HepG2 (cell line): ENCODE measurements around the gene SERTAD2. TPM values are rescaled to one million over a fixed set of nuclear protein-coding genes. Genes with fewer than 3 reads are reported as not detected.
A peak's percentile ranks its signal among the peaks of the same experiment; 100 is the strongest.

Experiments
- JUN ChIP-seq: sonication (generic); formaldehyde crosslinking; IDR thresholded peaks from 2 replicates; pipeline ENCODE4 v1.4.0; 2020; ENCODE audit warnings: mild to moderate bottlenecking, missing genetic modification reagents
- MTA1 ChIP-seq: sonication (generic); formaldehyde crosslinking; IDR thresholded peaks from 2 replicates; pipeline ENCODE4 v1.4.0; 2020; ENCODE audit warnings: missing genetic modification reagents, mild to moderate bottlenecking, borderline replicate concordance
- MXD4 ChIP-seq: IDR thresholded peaks from 2 replicates; pipeline ENCODE4 v1.6.1; 2016; ENCODE audit warnings: mild to moderate bottlenecking, missing biosample characterization, missing genetic modification reagents
- NFIC ChIP-seq: IDR thresholded peaks from 2 replicates; pipeline ENCODE4 v1.6.1; 2012; ENCODE audit warnings: mild to moderate bottlenecking, low read length, inconsistent platforms
- SIX1 ChIP-seq: sonication (generic); formaldehyde crosslinking; IDR thresholded peaks from 2 replicates; pipeline ENCODE4 v1.4.0; 2020; ENCODE audit warnings: missing genetic modification reagents, borderline replicate concordance
- SMARCE1 ChIP-seq: fragments of 450-650 bp; IDR thresholded peaks from 2 replicates; pipeline ENCODE4 v1.6.1; 2017; ENCODE audit warnings: borderline replicate concordance
- SNAI1 ChIP-seq: sonication (generic); formaldehyde crosslinking; IDR thresholded peaks from 2 replicates; pipeline ENCODE4 v1.5.0; 2020; ENCODE audit warnings: mild to moderate bottlenecking, missing genetic modification reagents, borderline replicate concordance
- ZNF292 ChIP-seq: sonication (generic); formaldehyde crosslinking; IDR thresholded peaks from 2 replicates; pipeline ENCODE4 v1.8.1; 2022; ENCODE audit warnings: mild to moderate bottlenecking, low read depth, missing genetic modification reagents, borderline replicate concordance
- ZNF777 ChIP-seq: sonication (generic); formaldehyde crosslinking; IDR thresholded peaks from 2 replicates; pipeline ENCODE4 v1.4.0; 2020; ENCODE audit warnings: missing genetic modification reagents
- ZSCAN9 ChIP-seq: IDR thresholded peaks from 2 replicates; pipeline ENCODE4 v1.6.1; 2016; ENCODE audit warnings: borderline replicate concordance
- polyA plus RNA-seq, 8 experiments: library from polyadenylated mRNA; depleted of rRNA in 3 of 8; stranded (reverse) in 7 of 8; unstranded in 1 of 8; fragments of >200 nt; fragmentation: Illumina TruSeq in 4 of 8; extraction: Trizol in 4 of 8; gene quantifications; 2 replicates each; pipeline versions ENCODE4 v1.2.1 to v1.2.3, GENCODE V29; 2011 to 2016; ENCODE audit warnings: low read depth in 4 of 8, missing spikeins in 1 of 8, mixed read lengths in 1 of 8; ENCODE audit not compliant: insufficient read depth in 1 of 8
- total RNA-seq, 5 experiments: library from RNA; depleted of rRNA; stranded (reverse); fragments of >200 nt; fragmentation: Illumina TruSeq; extraction: Trizol; gene quantifications; 2 replicates each; pipeline ENCODE4 v1.2.3, GENCODE V29; 2016; ENCODE audit warnings: low read depth in 1 of 5
- TF ChIP-seq, protein P1 (sequence below): sonication (generic); formaldehyde crosslinking; IDR thresholded peaks from 2 replicates; pipeline ENCODE4 v1.9.0; 2021; ENCODE audit warnings: missing genetic modification reagents, borderline replicate concordance
- TF ChIP-seq, protein P2 (sequence below): IDR thresholded peaks from 2 replicates; pipeline ENCODE4 v1.6.1; 2018; ENCODE audit warnings: missing genetic modification reagents, mild to moderate bottlenecking, missing compliant biosample characterization
- TF ChIP-seq, protein P3 (sequence below): sonication (generic); formaldehyde crosslinking; IDR thresholded peaks from 2 replicates; pipeline ENCODE4 v1.5.0; 2020; ENCODE audit warnings: mild to moderate bottlenecking, missing genetic modification reagents
- TF ChIP-seq, protein P4 (sequence below): sonication (generic); formaldehyde crosslinking; IDR thresholded peaks from 2 replicates; pipeline ENCODE4 v1.4.0; 2020; ENCODE audit warnings: missing genetic modification reagents
- TF ChIP-seq, protein P5 (sequence below): sonication (generic); formaldehyde crosslinking; IDR thresholded peaks from 2 replicates; pipeline ENCODE4 v1.4.0; 2020; ENCODE audit warnings: missing genetic modification reagents
- TF ChIP-seq, protein P6 (sequence below): sonication (generic); formaldehyde crosslinking; IDR thresholded peaks from 2 replicates; pipeline ENCODE4 v1.5.0; 2020; ENCODE audit warnings: missing genetic modification reagents
- TF ChIP-seq, protein P7 (sequence below): sonication (generic); formaldehyde crosslinking; IDR thresholded peaks from 2 replicates; pipeline ENCODE4 v1.4.0; 2020; ENCODE audit warnings: mild to moderate bottlenecking, missing genetic modification reagents

SERTAD2 gene
- total and polyA plus RNA-seq, 2 of the 13 experiments (the other 11 are each of a cell fraction or from before 2014, with no cell fraction given), result 6.7 to 22.6 TPM

DNA sequence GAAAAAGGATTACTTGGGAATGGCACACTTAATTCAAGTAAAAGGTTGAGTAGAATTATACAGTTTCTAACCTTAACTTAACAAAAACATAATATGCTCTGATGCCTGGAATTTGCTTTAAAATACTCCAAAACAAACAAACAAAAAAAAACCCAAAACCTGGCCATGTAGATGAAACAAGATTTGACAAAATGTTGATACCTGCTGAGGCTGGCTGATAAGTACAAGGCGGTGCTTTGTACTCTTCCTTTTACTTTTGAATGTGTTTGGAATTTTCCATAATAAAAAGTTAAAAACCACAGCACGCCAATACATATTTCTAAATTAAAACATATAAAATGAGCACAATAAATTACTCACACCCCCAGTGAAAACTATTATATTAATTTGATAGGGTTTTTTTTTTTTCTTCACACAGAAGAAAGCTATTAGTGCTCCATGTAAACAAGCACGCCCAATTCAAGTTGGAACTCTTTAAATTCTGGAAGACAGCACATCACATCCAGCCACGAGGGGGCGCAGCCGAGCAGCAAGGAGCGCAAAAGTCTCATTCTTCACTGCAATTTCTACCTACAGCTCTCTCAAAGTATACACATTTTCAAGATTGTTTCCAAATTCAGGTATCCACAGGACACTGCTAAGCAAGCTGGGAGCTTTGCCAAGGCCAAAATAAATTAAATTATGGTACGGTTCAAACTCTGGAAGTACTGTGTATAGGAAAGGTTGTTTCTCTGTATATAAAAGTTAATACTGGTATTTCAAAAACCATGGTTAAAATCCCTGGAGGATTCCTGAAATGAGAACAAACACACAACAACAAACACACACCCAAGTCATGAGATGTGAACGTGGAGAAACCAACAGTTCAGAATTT is 7.5 kb downstream of the SERTAD2 start (continued):
- TF ChIP-seq, protein P1, sequence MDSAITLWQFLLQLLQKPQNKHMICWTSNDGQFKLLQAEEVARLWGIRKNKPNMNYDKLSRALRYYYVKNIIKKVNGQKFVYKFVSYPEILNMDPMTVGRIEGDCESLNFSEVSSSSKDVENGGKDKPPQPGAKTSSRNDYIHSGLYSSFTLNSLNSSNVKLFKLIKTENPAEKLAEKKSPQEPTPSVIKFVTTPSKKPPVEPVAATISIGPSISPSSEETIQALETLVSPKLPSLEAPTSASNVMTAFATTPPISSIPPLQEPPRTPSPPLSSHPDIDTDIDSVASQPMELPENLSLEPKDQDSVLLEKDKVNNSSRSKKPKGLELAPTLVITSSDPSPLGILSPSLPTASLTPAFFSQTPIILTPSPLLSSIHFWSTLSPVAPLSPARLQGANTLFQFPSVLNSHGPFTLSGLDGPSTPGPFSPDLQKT (CRISPR knock-in tag), result no peak
- TF ChIP-seq JUN (CRISPR knock-in tag), result no peak
- TF ChIP-seq ZSCAN9, result no peak
- TF ChIP-seq, protein P2, sequence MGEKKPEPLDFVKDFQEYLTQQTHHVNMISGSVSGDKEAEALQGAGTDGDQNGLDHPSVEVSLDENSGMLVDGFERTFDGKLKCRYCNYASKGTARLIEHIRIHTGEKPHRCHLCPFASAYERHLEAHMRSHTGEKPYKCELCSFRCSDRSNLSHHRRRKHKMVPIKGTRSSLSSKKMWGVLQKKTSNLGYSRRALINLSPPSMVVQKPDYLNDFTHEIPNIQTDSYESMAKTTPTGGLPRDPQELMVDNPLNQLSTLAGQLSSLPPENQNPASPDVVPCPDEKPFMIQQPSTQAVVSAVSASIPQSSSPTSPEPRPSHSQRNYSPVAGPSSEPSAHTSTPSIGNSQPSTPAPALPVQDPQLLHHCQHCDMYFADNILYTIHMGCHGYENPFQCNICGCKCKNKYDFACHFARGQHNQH (CRISPR knock-in tag), result peak; percentile 63; the same call in 1 of the 2 replicates
- no peak for TF ChIP-seq SMARCE1
- TF ChIP-seq ZNF777 (CRISPR knock-in tag), result no peak
- TF ChIP-seq, protein P3, sequence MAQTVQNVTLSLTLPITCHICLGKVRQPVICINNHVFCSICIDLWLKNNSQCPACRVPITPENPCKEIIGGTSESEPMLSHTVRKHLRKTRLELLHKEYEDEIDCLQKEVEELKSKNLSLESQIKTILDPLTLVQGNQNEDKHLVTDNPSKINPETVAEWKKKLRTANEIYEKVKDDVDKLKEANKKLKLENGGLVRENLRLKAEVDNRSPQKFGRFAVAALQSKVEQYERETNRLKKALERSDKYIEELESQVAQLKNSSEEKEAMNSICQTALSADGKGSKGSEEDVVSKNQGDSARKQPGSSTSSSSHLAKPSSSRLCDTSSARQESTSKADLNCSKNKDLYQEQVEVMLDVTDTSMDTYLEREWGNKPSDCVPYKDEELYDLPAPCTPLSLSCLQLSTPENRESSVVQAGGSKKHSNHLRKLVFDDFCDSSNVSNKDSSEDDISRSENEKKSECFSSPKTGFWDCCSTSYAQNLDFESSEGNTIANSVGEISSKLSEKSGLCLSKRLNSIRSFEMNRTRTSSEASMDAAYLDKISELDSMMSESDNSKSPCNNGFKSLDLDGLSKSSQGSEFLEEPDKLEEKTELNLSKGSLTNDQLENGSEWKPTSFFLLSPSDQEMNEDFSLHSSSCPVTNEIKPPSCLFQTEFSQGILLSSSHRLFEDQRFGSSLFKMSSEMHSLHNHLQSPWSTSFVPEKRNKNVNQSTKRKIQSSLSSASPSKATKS (CRISPR knock-in tag), result no peak
- TF ChIP-seq SNAI1 (CRISPR knock-in tag), result no peak
- TF ChIP-seq, protein P4, sequence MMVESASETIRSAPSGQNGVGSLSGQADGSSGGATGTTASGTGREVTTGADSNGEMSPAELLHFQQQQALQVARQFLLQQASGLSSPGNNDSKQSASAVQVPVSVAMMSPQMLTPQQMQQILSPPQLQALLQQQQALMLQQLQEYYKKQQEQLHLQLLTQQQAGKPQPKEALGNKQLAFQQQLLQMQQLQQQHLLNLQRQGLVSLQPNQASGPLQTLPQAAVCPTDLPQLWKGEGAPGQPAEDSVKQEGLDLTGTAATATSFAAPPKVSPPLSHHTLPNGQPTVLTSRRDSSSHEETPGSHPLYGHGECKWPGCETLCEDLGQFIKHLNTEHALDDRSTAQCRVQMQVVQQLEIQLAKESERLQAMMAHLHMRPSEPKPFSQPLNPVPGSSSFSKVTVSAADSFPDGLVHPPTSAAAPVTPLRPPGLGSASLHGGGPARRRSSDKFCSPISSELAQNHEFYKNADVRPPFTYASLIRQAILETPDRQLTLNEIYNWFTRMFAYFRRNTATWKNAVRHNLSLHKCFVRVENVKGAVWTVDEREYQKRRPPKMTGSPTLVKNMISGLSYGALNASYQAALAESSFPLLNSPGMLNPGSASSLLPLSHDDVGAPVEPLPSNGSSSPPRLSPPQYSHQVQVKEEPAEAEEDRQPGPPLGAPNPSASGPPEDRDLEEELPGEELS (CRISPR knock-in tag), result peak; percentile 44; the same call in 1 of the 2 replicates
- no peak for TF ChIP-seq MXD4 (CRISPR knock-in tag)
- TF ChIP-seq, protein P5, sequence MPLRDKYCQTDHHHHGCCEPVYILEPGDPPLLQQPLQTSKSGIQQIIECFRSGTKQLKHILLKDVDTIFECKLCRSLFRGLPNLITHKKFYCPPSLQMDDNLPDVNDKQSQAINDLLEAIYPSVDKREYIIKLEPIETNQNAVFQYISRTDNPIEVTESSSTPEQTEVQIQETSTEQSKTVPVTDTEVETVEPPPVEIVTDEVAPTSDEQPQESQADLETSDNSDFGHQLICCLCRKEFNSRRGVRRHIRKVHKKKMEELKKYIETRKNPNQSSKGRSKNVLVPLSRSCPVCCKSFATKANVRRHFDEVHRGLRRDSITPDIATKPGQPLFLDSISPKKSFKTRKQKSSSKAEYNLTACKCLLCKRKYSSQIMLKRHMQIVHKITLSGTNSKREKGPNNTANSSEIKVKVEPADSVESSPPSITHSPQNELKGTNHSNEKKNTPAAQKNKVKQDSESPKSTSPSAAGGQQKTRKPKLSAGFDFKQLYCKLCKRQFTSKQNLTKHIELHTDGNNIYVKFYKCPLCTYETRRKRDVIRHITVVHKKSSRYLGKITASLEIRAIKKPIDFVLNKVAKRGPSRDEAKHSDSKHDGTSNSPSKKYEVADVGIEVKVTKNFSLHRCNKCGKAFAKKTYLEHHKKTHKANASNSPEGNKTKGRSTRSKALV (CRISPR knock-in tag), result peak; percentile 41; the same call in 1 of the 2 replicates
- TF ChIP-seq, protein P6, sequence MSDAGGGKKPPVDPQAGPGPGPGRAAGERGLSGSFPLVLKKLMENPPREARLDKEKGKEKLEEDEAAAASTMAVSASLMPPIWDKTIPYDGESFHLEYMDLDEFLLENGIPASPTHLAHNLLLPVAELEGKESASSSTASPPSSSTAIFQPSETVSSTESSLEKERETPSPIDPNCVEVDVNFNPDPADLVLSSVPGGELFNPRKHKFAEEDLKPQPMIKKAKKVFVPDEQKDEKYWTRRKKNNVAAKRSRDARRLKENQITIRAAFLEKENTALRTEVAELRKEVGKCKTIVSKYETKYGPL (CRISPR knock-in tag), result no peak
- peak; percentile 52; the same call in 1 of the 2 replicates for TF ChIP-seq NFIC
- no peak for TF ChIP-seq MTA1
- peak; percentile 77; the same call in 1 of the 2 replicates for TF ChIP-seq SIX1
- TF ChIP-seq ZNF292, result no peak
- TF ChIP-seq, protein P7, sequence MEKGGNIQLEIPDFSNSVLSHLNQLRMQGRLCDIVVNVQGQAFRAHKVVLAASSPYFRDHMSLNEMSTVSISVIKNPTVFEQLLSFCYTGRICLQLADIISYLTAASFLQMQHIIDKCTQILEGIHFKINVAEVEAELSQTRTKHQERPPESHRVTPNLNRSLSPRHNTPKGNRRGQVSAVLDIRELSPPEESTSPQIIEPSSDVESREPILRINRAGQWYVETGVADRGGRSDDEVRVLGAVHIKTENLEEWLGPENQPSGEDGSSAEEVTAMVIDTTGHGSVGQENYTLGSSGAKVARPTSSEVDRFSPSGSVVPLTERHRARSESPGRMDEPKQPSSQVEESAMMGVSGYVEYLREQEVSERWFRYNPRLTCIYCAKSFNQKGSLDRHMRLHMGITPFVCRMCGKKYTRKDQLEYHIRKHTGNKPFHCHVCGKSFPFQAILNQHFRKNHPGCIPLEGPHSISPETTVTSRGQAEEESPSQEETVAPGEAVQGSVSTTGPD (CRISPR knock-in tag), result no peak
